Smooth muscle cell (in vitro differentiated cells): ENCODE data around the gene SRP68. TPM values are rescaled to one million over a fixed set of nuclear protein-coding genes. Genes with fewer than 3 reads are reported as not detected.

Experiments used
- DNase-seq: peaks from one replicate; lab custom pipeline; 2025; ENCODE audit not compliant: unreplicated experiment; lab: John Stamatoyannopoulos, UW
- H2AFZ ChIP-seq: fragments of 200-600 bp; sonication (generic); 2 replicates; pipeline ENCODE4 v1.6.0; 2016; ENCODE audit warnings: antibody characterized with exemption, low read depth, mild to moderate bottlenecking
- H3F3A ChIP-seq: fragments of 200-600 bp; sonication (generic); 2 replicates; pipeline ENCODE4 v1.6.0; 2017; ENCODE audit warnings: antibody characterized with exemption, low read depth
- H3K27ac ChIP-seq: fragments of 200-600 bp; sonication (generic); 2 replicates; pipeline ENCODE4 v1.5.1; 2016; ENCODE audit warnings: low read depth, mild to moderate bottlenecking
- H3K27me3 ChIP-seq: fragments of 200-600 bp; sonication (generic); 2 replicates; pipeline ENCODE4 v1.6.1; 2016; ENCODE audit warnings: low read depth, mild to moderate bottlenecking
- H3K36me3 ChIP-seq: fragments of 200-600 bp; sonication (generic); 2 replicates; pipeline ENCODE4 v1.5.1; 2016; ENCODE audit warnings: low read depth
- H3K4me1 ChIP-seq: fragments of 200-600 bp; sonication (generic); 2 replicates; pipeline ENCODE4 v1.5.1; 2016; ENCODE audit warnings: low read depth
- H3K4me2 ChIP-seq: fragments of 200-600 bp; sonication (generic); 2 replicates; pipeline ENCODE4 v1.6.0; 2016; ENCODE audit warnings: mild to moderate bottlenecking
- H3K4me3 ChIP-seq: fragments of 200-600 bp; sonication (generic); 2 replicates; pipeline ENCODE4 v1.5.1; 2016; ENCODE audit warnings: mild to moderate bottlenecking
- H3K79me2 ChIP-seq: fragments of 200-600 bp; sonication (generic); 2 replicates; pipeline ENCODE4 v1.6.0; 2016; ENCODE audit warnings: low read depth, mild to moderate bottlenecking
- H3K9ac ChIP-seq: fragments of 200-600 bp; sonication (generic); 2 replicates; pipeline ENCODE4 v1.6.0; 2016; ENCODE audit warnings: low read depth
- H3K9me3 ChIP-seq: fragments of 200-600 bp; sonication (generic); replicated peaks from 2 replicates; pipeline ENCODE4 v1.5.1; 2016; ENCODE audit warnings: low read depth
- H4K20me1 ChIP-seq: fragments of 200-600 bp; sonication (generic); 2 replicates; pipeline ENCODE4 v1.6.0; 2016; ENCODE audit warnings: low read depth
- CTCF ChIP-seq: fragments of 200-600 bp; sonication (generic); IDR thresholded peaks from 2 replicates; pipeline ENCODE4 v1.5.1; 2017; ENCODE audit warnings: borderline replicate concordance, mild to moderate bottlenecking, antibody characterized with exemption; ENCODE audit not compliant: insufficient read depth, poor library complexity, severe bottlenecking
- WGBS: methylation state at CpG from one replicate; pipeline ENCODE4 v1.1.7; 2016; ENCODE audit warnings: low lambda C conversion rate; 5-methylcytosine and 5-hydroxymethylcytosine counted together
- polyA plus RNA-seq: library from polyadenylated mRNA; unstranded; fragments of >200 nt; fragmentation: Nextera tagmentation; extraction: Ambion mirVana; gene quantifications from 2 replicates; pipeline ENCODE4 v1.2.1, GENCODE V29; 2016
- total RNA-seq: library from RNA; depleted of rRNA; stranded (reverse); fragments of >200 nt; gene quantifications from 2 replicates; pipeline ENCODE4 v1.2.3, GENCODE V29; 2014

SRP68 gene
- total and polyA plus RNA-seq, 2 experiments from 2014 or later: 67.5 to 96.3 TPM

DNA sequence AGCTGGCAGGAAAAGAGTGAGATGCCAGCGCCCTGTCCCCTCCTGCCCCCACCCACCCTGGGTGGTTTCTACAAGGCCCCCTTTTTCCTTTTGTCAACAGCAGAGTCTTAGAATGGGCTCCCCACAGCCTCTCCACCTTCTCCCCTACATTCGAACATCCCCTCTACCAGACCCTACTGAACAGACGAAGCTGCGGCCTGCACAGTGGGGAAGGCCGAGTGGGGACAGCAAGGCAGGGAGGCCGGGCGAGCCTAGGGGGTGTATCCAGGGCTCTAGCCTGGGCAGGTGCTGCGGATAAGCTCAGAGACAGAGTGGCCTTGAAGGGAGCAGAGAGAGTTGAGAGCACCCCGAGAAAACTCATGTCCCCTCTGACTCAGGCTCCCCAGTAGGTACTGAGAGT is 14.1 kb upstream of the SRP68 start:
- 100% methylated on average over 8 of the region's 9 CpGs for WGBS
- Histone ChIP-seq H3K4me3 (no peak overlapping the region), H2AFZ (no peak overlapping the region), H4K20me1 (peaks cover 45% of the 10 kb centered on the region), H3K9ac (no peak overlapping the region), H3K36me3 (no peaks in the 10 kb centered on the region), H3K4me2 (no peak overlapping the region), H3F3A (no peaks in the 10 kb centered on the region), H3K27me3 (no peaks in the 10 kb centered on the region), H3K79me2 (no peaks in the 10 kb centered on the region), H3K9me3 (no peaks in the 10 kb centered on the region), H3K4me1 (no peaks in the 10 kb centered on the region), H3K27ac (no peak overlapping the region)
- TF ChIP-seq CTCF: no peak
- no peak for DNase-seq

DNA sequence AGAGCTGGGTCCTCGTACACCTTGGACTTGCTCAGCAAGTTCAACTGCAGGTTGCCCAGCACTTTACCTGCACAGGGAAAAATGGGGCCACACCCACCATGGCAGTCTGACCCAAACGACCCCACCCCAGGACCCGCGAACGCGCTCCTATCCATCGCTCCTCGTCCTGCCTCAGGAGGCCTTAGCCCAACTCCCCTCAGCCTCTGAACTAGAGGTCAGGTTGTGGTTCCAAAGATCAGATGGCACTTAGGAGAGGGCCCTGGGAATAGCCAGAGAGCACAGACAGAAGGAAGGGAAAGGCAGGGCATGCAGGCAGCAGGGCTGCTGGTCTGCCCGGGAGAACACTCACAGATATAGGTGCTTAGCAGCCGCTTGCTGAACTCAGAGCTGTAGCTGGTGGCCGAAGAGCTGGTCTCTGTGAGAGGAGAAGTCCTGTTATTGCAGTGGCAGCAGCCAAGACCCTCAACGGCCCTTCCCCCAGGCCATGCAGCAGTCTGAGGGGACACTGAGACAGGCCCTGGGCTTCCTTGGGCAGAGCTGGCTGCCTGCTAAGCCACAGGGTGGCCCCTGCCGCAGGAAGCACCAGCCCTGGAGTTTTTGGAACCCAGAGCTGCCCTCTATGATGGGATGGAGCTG is 13.5 kb upstream of the SRP68 start:
- DNase-seq: no peak
- no peaks in the 10 kb centered on the region for H3F3A ChIP-seq
- H3K4me2 ChIP-seq: no peak overlapping the region
- H3K36me3 ChIP-seq: no peaks in the 10 kb centered on the region
- no peak overlapping the region for H3K9ac ChIP-seq
- no peak overlapping the region for H2AFZ ChIP-seq
- TF ChIP-seq CTCF: no peak
- peaks cover 43% of the 10 kb centered on the region for H4K20me1 ChIP-seq
- no peak overlapping the region for H3K4me3 ChIP-seq
- peaks cover 1% of the 10 kb centered on the region for H3K27me3 ChIP-seq
- no peaks in the 10 kb centered on the region for H3K79me2 ChIP-seq
- H3K9me3 ChIP-seq: no peaks in the 10 kb centered on the region
- no peaks in the 10 kb centered on the region for H3K4me1 ChIP-seq
- H3K27ac ChIP-seq: no peak overlapping the region
- WGBS: 96% methylated on average over 13 of the region's 13 CpGs

DNA sequence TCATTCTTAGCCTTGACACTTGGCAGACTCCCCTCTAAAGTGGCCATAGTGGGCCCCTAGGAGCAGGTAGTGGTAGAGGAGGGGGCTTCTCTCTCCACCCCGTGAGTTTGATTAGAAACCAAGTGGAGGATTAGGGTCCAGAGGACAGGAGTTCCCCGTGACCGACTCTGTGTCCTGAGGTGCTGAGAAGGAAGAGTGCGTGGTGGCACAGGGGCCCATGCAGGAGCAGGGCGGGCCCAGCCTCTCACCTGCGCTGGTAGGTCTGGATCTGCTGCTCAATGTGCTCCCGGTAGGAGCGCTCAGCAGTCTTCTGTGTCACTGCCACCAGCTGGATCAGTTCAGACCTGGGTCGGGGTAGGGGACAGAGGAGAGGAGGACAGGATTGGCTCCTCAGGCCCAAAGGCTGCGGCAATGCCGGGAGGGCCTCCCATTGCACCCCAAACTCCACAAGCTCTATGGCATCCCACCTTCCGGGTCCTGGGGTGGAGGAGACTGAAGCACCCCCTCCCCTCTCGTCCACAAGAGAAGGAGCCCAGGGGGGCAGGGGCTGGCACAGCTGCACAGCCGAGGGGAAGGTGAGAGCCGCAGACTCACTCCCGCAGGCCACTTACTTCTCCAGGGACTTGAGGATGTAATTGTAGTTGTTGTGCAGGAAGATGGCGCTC is 12.9 kb upstream of the SRP68 start:
- no peaks in the 10 kb centered on the region for H3K79me2 ChIP-seq
- no peaks in the 10 kb centered on the region for H3K36me3 ChIP-seq
- H3K4me1 ChIP-seq: peaks cover 2% of the 10 kb centered on the region
- no peaks in the 10 kb centered on the region for H3F3A ChIP-seq
- no peak overlapping the region for H2AFZ ChIP-seq
- peaks cover 6% of the 10 kb centered on the region for H3K27me3 ChIP-seq
- 93% methylated on average over 17 of the region's 17 CpGs for WGBS
- no peak overlapping the region for H3K4me3 ChIP-seq
- peaks cover 36% of the 10 kb centered on the region for H4K20me1 ChIP-seq
- H3K9me3 ChIP-seq: no peaks in the 10 kb centered on the region
- TF ChIP-seq CTCF: no peak
- H3K4me2 ChIP-seq: no peak overlapping the region
- H3K27ac ChIP-seq: no peak overlapping the region
- no peak for DNase-seq
- H3K9ac ChIP-seq: no peak overlapping the region
